ENCODE data around the gene RPAP2. TPM values are rescaled to one million over a fixed set of nuclear protein-coding genes. Genes with fewer than 3 reads are reported as not detected.

Gene RPAP2
- total and polyA plus RNA-seq, 8 donors: 3.0 to 18.2 (median 15.3) TPM

GRCh38 chr1:92441697-92442342 lies 143.0 kb downstream of the RPAP2 start:
- H3K27me3 ChIP-seq: no peaks in the 10 kb centered on the region
- ATAC-seq (peak; percentile 98 to 100 (median 98)), FAIRE-seq (no peak), DNase-seq (peak; percentile 72 to 89 (median 82))
- H3K27ac ChIP-seq: peak overlapping the region in 2 of 4 donors; percentile 50 to 61
- H3K4me3 ChIP-seq: peak overlapping the region in 3 of 4 donors; percentile 10 to 43 (median 32)
- TF ChIP-seq CTCF (IDR thresholded peaks at IDR 0.05): no peak
- no peaks in the 10 kb centered on the region for H3K36me3 ChIP-seq
- intact Hi-C loops (cut with DNase I): no loop called here
- H3K9me3 ChIP-seq: no peaks in the 10 kb centered on the region
- H3K4me1 ChIP-seq: no peaks in the 10 kb centered on the region
- 27% methylated on average over 32 of the region's 32 CpGs for WGBS, 2 donors

- Histone ChIP-seq H3K36me3 (no peaks in the 10 kb centered on the region), H3K27ac (peak overlapping the region in 2 of 4 donors; percentile 50 to 61), H3K4me1 (no peaks in the 10 kb centered on the region), H3K27me3 (no peaks in the 10 kb centered on the region), H3K4me3 (peak overlapping the region in 2 of 4 donors; percentile 32 to 43), H3K9me3 (no peaks in the 10 kb centered on the region)
- ATAC-seq (peak; percentile 37 to 49 (median 40)), DNase-seq (no peak), FAIRE-seq (no peak)
- intact Hi-C loops (cut with DNase I): no loop called here
- no peak for TF ChIP-seq CTCF (IDR thresholded peaks at IDR 0.05)
- 62 to 63% methylated on average over 5 of the region's 5 CpGs for WGBS, 2 donors
Observed at GRCh38 chr1:92442351-92442750, 143.5 kb downstream of the RPAP2 start.

- ATAC-seq: no peak
- FAIRE-seq: no peak
- intact Hi-C loops (cut with DNase I): no loop called here
Observed at GRCh38 chr1:92443893-92444292, 145.0 kb downstream of the RPAP2 start.

GRCh38 chr1:92444351-92444750 lies 145.5 kb downstream of the RPAP2 start:
- H3K27ac ChIP-seq: no peak overlapping the region
- intact Hi-C loops (cut with DNase I): no loop called here
- H3K4me1 ChIP-seq: no peaks in the 10 kb centered on the region
- H3K36me3 ChIP-seq: no peaks in the 10 kb centered on the region
- TF ChIP-seq CTCF (IDR thresholded peaks at IDR 0.05): no peak
- H3K27me3 ChIP-seq: no peaks in the 10 kb centered on the region
- DNase-seq (no peak), ATAC-seq (no peak), FAIRE-seq (no peak)
- no peaks in the 10 kb centered on the region for H3K9me3 ChIP-seq
- 87 to 100% methylated on average over 1 of the region's 1 CpG for WGBS, 2 donors
- no peak overlapping the region for H3K4me3 ChIP-seq

More at GRCh38 chr1:92443893-92444292, 145.0 kb downstream of the RPAP2 start:
- H3K4me1 ChIP-seq: no peaks in the 10 kb centered on the region
- 68 to 73% methylated on average over 3 of the region's 3 CpGs for WGBS, 2 donors
- no peaks in the 10 kb centered on the region for H3K9me3 ChIP-seq
- TF ChIP-seq CTCF (IDR thresholded peaks at IDR 0.05): no peak
- H3K36me3 ChIP-seq: no peaks in the 10 kb centered on the region
- no peak overlapping the region for H3K4me3 ChIP-seq
- H3K27ac ChIP-seq: no peak overlapping the region
- H3K27me3 ChIP-seq: no peaks in the 10 kb centered on the region
- DNase-seq: no peak

- no peak overlapping the region for H3K4me3 ChIP-seq
- 71 to 88% methylated on average over 2 of the region's 2 CpGs for WGBS, 2 donors
- no peaks in the 10 kb centered on the region for H3K27me3 ChIP-seq
- DNase-seq: no peak
- no peaks in the 10 kb centered on the region for H3K4me1 ChIP-seq
- H3K27ac ChIP-seq: no peak overlapping the region
- no peak for TF ChIP-seq CTCF (IDR thresholded peaks at IDR 0.05)
- ATAC-seq: no peak
- FAIRE-seq: no peak
- no peaks in the 10 kb centered on the region for H3K36me3 ChIP-seq
- no peaks in the 10 kb centered on the region for H3K9me3 ChIP-seq
- intact Hi-C loops (cut with DNase I): no loop called here
Observed at GRCh38 chr1:92445865-92446264, 147.0 kb downstream of the RPAP2 start.
